ENCODE data around the gene KIF2C.
"Not testable (repeated sequence)": the region's sequence is repeated elsewhere in the genome, so short reads cannot be mapped to it uniquely, and the experiment has no call there.

KIF2C gene

GRCh38 chr1:44739307-44740178, at the start of gene KIF2C:
TSS of gene KIF2C (plus strand) at chr1:44739837. CDS start at chr1:44739933, 96 bp downstream.
- DNase-seq (ENCODE audit: low spot score) = peak; percentile 99

- DNase-seq (ENCODE audit: low spot score) = no peak
These were observed 46.5 kb upstream of the KIF2C start for GRCh38 chr1:44693159-44693558.

GRCh38 chr1:44693900-44694299, 45.7 kb upstream of the KIF2C start:
- DNase-seq (ENCODE audit: low spot score) = no peak

GRCh38 chr1:44694863-44695478, 44.7 kb upstream of the KIF2C start:
- no peak for DNase-seq (ENCODE audit: low spot score)

- no peak for DNase-seq (ENCODE audit: low spot score)
These were observed 44.0 kb upstream of the KIF2C start for GRCh38 chr1:44695671-44696070.

GRCh38 chr1:44696101-44696500, 43.5 kb upstream of the KIF2C start:
- DNase-seq (ENCODE audit: low spot score) = no peak

GRCh38 chr1:44696789-44697345, 42.8 kb upstream of the KIF2C start:
- DNase-seq (ENCODE audit: low spot score) = no peak

- no peak for DNase-seq (ENCODE audit: low spot score)
These were observed 41.5 kb upstream of the KIF2C start for GRCh38 chr1:44698138-44698537.

GRCh38 chr1:44699375-44699774, 40.3 kb upstream of the KIF2C start:
- DNase-seq (ENCODE audit: low spot score) = not testable (repeated sequence)

- DNase-seq (ENCODE audit: low spot score) = no peak
These were observed 39.1 kb upstream of the KIF2C start for GRCh38 chr1:44700573-44700972.

GRCh38 chr1:44701141-44701573, 38.5 kb upstream of the KIF2C start:
- DNase-seq (ENCODE audit: low spot score) = no peak

- DNase-seq (ENCODE audit: low spot score) = no peak
These were observed 34.2 kb upstream of the KIF2C start for GRCh38 chr1:44705470-44705869.

- DNase-seq (ENCODE audit: low spot score) = no peak
These were observed 33.7 kb upstream of the KIF2C start for GRCh38 chr1:44705938-44706337.

GRCh38 chr1:44707112-44707881, 32.3 kb upstream of the KIF2C start:
- no peak for DNase-seq (ENCODE audit: low spot score)

- peak; percentile 51 for DNase-seq (ENCODE audit: low spot score)
These were observed 31.4 kb upstream of the KIF2C start for GRCh38 chr1:44707959-44708831.

GRCh38 chr1:44713321-44713781, 26.3 kb upstream of the KIF2C start:
- DNase-seq (ENCODE audit: low spot score) = no peak

- no peak for DNase-seq (ENCODE audit: low spot score)
These were observed 25.1 kb upstream of the KIF2C start for GRCh38 chr1:44714532-44714931.

- DNase-seq (ENCODE audit: low spot score) = peak; percentile 84
These were observed 24.6 kb upstream of the KIF2C start for GRCh38 chr1:44714944-44715571.

GRCh38 chr1:44717156-44717555, 22.5 kb upstream of the KIF2C start:
- DNase-seq (ENCODE audit: low spot score) = no peak

- no peak for DNase-seq (ENCODE audit: low spot score)
These were observed 22.0 kb upstream of the KIF2C start for GRCh38 chr1:44717653-44718052.

GRCh38 chr1:44718091-44718490, 21.5 kb upstream of the KIF2C start:
- no peak for DNase-seq (ENCODE audit: low spot score)
